GM23338 (cell line): Measurements from ENCODE around the gene ABHD5. TPM values are rescaled to one million over a fixed set of nuclear protein-coding genes. Genes with fewer than 3 reads are reported as not detected.

ENCODE experiments used
- ATAC-seq: fragments of 200-7000 bp; cut with Tn5 transposase; 3 replicates; pipeline ENCODE4 v1.9.1; 2020
- DNase-seq: peaks from one replicate; pipeline ENCODE4 v3.0.0-alpha.2; 2015; ENCODE audit warnings: low spot score
- H2AFZ ChIP-seq: fragments of 200-600 bp; sonication (generic); 2 replicates; pipeline ENCODE4 v1.8.0; 2016; ENCODE audit warnings: antibody characterized with exemption, mild to moderate bottlenecking, moderate library complexity
- H3F3A ChIP-seq: fragments of 200-600 bp; sonication (generic); replicated peaks from 2 replicates; pipeline ENCODE4 v1.8.0; 2017; ENCODE audit warnings: antibody characterized with exemption, mixed run types, low read depth
- H3K27ac ChIP-seq: fragments of 200-600 bp; sonication (generic); 2 replicates; pipeline ENCODE4 v1.6.1; 2016; ENCODE audit warnings: low read depth
- H3K27me3 ChIP-seq: fragments of 200-600 bp; sonication (generic); 2 replicates; pipeline ENCODE4 v1.8.0; 2016; ENCODE audit warnings: mild to moderate bottlenecking, mixed run types, moderate library complexity; ENCODE audit not compliant: insufficient read depth
- H3K36me3 ChIP-seq: fragments of 200-600 bp; sonication (generic); 2 replicates; pipeline ENCODE4 v1.8.0; 2016; ENCODE audit warnings: mild to moderate bottlenecking; ENCODE audit not compliant: insufficient read depth
- H3K4me1 ChIP-seq: fragments of 200-600 bp; sonication (generic); 2 replicates; pipeline ENCODE4 v1.8.0; 2016; ENCODE audit warnings: mild to moderate bottlenecking, moderate library complexity; ENCODE audit not compliant: insufficient read depth
- H3K4me2 ChIP-seq: fragments of 200-600 bp; sonication (generic); 2 replicates; pipeline ENCODE4 v1.7.1; 2017; ENCODE audit warnings: mixed run types
- H3K4me3 ChIP-seq: fragments of 200-600 bp; sonication (generic); 2 replicates; pipeline ENCODE4 v1.6.1; 2016; ENCODE audit warnings: mixed run types
- H3K79me2 ChIP-seq: fragments of 200-600 bp; sonication (generic); replicated peaks from 2 replicates; pipeline ENCODE4 v1.8.0; 2017; ENCODE audit warnings: mild to moderate bottlenecking; ENCODE audit not compliant: insufficient read depth
- H3K9me2 ChIP-seq: fragments of 200-600 bp; sonication (generic); 2 replicates; pipeline ENCODE4 v1.8.0; 2017; ENCODE audit not compliant: insufficient read depth
- H4K20me1 ChIP-seq: fragments of 200-600 bp; sonication (generic); replicated peaks from 2 replicates; pipeline ENCODE4 v1.8.0; 2017; ENCODE audit warnings: mild to moderate bottlenecking; ENCODE audit not compliant: insufficient read depth
- H3K27ac Mint-ChIP-seq: 2 replicates; pipeline ENCODE4 v1.8.0; 2020; ENCODE audit warnings: inconsistent platforms, mild to moderate bottlenecking, moderate library complexity, mixed read lengths
- H3K27me3 Mint-ChIP-seq: 3 replicates; pipeline ENCODE4 v1.8.0; 2022; ENCODE audit warnings: low read depth, mild to moderate bottlenecking, moderate library complexity, mixed read lengths, inconsistent platforms; ENCODE audit not compliant: insufficient read depth, poor library complexity
- H3K36me3 Mint-ChIP-seq: 3 replicates; pipeline ENCODE4 v1.8.0; 2021; ENCODE audit warnings: low read depth, mild to moderate bottlenecking, inconsistent platforms, moderate library complexity, mixed read lengths
- H3K4me1 Mint-ChIP-seq: 3 replicates; pipeline ENCODE4 v1.8.0; 2020; ENCODE audit warnings: mild to moderate bottlenecking, inconsistent platforms, mixed read lengths
- H3K4me3 Mint-ChIP-seq: 3 replicates; pipeline ENCODE4 v1.8.0; 2021; ENCODE audit warnings: moderate library complexity, mild to moderate bottlenecking, inconsistent platforms, mixed read lengths
- H3K9me3 Mint-ChIP-seq: 3 replicates; pipeline ENCODE4 v1.8.0; 2020; ENCODE audit warnings: moderate library complexity, mild to moderate bottlenecking, inconsistent platforms, mixed read lengths
- EZH2phosphoT487 ChIP-seq: fragments of 200-600 bp; sonication (generic); IDR thresholded peaks from one replicate; pipeline ENCODE4 v1.8.1; 2018; ENCODE audit warnings: antibody characterized with exemption; ENCODE audit not compliant: unreplicated experiment
- STAT1 ChIP-seq: IDR thresholded peaks from one replicate; pipeline ENCODE4 v1.6.1; 2016; ENCODE audit warnings: antibody characterized with exemption; ENCODE audit not compliant: unreplicated experiment
- ZNF114 ChIP-seq: fragments of 250-450 bp; sonication (Bioruptor Pico); IDR thresholded peaks from 2 replicates; pipeline ENCODE4 v1.5.0; 2020; ENCODE audit warnings: mild to moderate bottlenecking, moderate library complexity
- ZNF331 ChIP-seq: fragments of 250-450 bp; sonication (Bioruptor Pico); IDR thresholded peaks from 2 replicates; pipeline ENCODE4 v1.5.0; 2020; ENCODE audit warnings: low read depth, mild to moderate bottlenecking, moderate library complexity
- polyA plus RNA-seq: library from polyadenylated mRNA; unstranded; fragments of >200 nt; fragmentation: Nextera tagmentation; extraction: Ambion mirVana; gene quantifications from 2 replicates; pipeline ENCODE4 v1.2.1, GENCODE V29; 2016
- total RNA-seq: library from RNA; depleted of rRNA; stranded (reverse); fragments of >200 nt; shearing (Covaris generic); gene quantifications from 2 replicates; pipeline ENCODE4 v1.2.3, GENCODE V29; 2014
- TF ChIP-seq, protein P1 (sequence below): fragments of 250-450 bp; sonication (Bioruptor Pico); IDR thresholded peaks from 2 replicates; pipeline ENCODE4 v1.5.0; 2020; ENCODE audit warnings: mild to moderate bottlenecking, moderate library complexity
- TF ChIP-seq, protein P2 (sequence below): IDR thresholded peaks from one replicate; pipeline ENCODE4 v1.6.1; 2018; ENCODE audit warnings: antibody characterized with exemption; ENCODE audit not compliant: unreplicated experiment

The ABHD5 gene
- total and polyA plus RNA-seq, 2 experiments from 2014 or later = 12.1 to 12.3 TPM

DNA sequence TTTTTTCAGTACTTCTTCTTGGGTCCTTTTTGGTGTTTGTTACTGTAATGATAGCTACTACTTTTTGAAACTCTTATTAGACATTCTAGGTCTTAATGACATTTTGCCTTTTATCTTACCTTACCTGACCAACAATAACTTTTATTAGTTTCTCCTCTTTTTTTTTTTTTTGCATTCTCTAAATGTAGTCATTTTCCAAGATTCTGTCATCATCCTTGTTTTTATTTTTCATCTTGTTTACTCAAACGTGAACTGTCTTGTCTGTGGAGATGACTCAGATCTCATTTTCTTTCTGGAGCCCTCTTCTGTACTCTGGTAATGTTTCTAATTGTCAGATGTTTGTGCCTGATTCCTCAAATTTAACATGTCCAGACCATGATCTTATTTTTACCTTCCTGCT, 2.9 kb downstream of the ABHD5 start:
- H3K27me3 ChIP-seq = no peaks in the 10 kb centered on the region
- Mint-ChIP-seq H3K4me1 (peaks cover 54% of the 10 kb centered on the region), H3K4me3 (peak overlapping the region; percentile 36), H3K27ac (peak overlapping the region; percentile 63), H3K9me3 (no peaks in the 10 kb centered on the region), H3K36me3 (peaks cover 3% of the 10 kb centered on the region; the same call in 1 of the 3 replicates), H3K27me3 (peaks cover 5% of the 10 kb centered on the region)
- H2AFZ ChIP-seq = no peak overlapping the region
- no peak for DNase-seq
- no peaks in the 10 kb centered on the region for H4K20me1 ChIP-seq
- no peaks in the 10 kb centered on the region for H3K9me2 ChIP-seq
- peak overlapping the region; percentile 21; the same call in 1 of the 2 replicates for H3K4me3 ChIP-seq
- 0 out of 2 replicates have a peak, but pooled peaks cover 9% of the 10 kb centered on the region for H3F3A ChIP-seq
- 0 out of 2 replicates have a peak overlapping the region, but pooled peaks have one; percentile 14 for H3K27ac ChIP-seq
- H3K4me2 ChIP-seq = peak overlapping the region; percentile 86
- TF ChIP-seq, protein P1, sequence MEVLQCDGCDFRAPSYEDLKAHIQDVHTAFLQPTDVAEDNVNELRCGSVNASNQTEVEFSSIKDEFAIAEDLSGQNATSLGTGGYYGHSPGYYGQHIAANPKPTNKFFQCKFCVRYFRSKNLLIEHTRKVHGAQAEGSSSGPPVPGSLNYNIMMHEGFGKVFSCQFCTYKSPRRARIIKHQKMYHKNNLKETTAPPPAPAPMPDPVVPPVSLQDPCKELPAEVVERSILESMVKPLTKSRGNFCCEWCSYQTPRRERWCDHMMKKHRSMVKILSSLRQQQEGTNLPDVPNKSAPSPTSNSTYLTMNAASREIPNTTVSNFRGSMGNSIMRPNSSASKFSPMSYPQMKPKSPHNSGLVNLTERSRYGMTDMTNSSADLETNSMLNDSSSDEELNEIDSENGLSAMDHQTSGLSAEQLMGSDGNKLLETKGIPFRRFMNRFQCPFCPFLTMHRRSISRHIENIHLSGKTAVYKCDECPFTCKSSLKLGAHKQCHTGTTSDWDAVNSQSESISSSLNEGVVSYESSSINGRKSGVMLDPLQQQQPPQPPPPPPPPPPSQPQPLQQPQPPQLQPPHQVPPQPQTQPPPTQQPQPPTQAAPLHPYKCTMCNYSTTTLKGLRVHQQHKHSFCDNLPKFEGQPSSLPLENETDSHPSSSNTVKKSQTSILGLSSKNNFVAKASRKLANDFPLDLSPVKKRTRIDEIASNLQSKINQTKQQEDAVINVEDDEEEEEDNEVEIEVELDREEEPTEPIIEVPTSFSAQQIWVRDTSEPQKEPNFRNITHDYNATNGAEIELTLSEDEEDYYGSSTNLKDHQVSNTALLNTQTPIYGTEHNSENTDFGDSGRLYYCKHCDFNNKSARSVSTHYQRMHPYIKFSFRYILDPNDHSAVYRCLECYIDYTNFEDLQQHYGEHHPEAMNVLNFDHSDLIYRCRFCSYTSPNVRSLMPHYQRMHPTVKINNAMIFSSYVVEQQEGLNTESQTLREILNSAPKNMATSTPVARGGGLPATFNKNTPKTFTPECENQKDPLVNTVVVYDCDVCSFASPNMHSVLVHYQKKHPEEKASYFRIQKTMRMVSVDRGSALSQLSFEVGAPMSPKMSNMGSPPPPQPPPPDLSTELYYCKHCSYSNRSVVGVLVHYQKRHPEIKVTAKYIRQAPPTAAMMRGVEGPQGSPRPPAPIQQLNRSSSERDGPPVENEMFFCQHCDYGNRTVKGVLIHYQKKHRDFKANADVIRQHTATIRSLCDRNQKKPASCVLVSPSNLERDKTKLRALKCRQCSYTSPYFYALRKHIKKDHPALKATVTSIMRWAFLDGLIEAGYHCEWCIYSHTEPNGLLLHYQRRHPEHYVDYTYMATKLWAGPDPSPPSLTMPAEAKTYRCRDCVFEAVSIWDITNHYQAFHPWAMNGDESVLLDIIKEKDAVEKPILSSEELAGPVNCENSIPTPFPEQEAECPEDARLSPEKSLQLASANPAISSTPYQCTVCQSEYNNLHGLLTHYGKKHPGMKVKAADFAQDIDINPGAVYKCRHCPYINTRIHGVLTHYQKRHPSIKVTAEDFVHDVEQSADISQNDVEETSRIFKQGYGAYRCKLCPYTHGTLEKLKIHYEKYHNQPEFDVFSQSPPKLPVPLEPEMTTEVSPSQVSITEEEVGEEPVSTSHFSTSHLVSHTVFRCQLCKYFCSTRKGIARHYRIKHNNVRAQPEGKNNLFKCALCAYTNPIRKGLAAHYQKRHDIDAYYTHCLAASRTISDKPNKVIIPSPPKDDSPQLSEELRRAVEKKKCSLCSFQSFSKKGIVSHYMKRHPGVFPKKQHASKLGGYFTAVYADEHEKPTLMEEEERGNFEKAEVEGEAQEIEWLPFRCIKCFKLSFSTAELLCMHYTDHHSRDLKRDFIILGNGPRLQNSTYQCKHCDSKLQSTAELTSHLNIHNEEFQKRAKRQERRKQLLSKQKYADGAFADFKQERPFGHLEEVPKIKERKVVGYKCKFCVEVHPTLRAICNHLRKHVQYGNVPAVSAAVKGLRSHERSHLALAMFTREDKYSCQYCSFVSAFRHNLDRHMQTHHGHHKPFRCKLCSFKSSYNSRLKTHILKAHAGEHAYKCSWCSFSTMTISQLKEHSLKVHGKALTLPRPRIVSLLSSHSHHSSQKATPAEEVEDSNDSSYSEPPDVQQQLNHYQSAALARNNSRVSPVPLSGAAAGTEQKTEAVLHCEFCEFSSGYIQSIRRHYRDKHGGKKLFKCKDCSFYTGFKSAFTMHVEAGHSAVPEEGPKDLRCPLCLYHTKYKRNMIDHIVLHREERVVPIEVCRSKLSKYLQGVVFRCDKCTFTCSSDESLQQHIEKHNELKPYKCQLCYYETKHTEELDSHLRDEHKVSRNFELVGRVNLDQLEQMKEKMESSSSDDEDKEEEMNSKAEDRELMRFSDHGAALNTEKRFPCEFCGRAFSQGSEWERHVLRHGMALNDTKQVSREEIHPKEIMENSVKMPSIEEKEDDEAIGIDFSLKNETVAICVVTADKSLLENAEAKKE (CRISPR knock-in tag) = no peak
- TF ChIP-seq ZNF331 (CRISPR knock-in tag) (no peak), EZH2phosphoT487 (no peak), ZNF114 (CRISPR knock-in tag) (no peak), STAT1 (no peak)
- TF ChIP-seq, protein P2, sequence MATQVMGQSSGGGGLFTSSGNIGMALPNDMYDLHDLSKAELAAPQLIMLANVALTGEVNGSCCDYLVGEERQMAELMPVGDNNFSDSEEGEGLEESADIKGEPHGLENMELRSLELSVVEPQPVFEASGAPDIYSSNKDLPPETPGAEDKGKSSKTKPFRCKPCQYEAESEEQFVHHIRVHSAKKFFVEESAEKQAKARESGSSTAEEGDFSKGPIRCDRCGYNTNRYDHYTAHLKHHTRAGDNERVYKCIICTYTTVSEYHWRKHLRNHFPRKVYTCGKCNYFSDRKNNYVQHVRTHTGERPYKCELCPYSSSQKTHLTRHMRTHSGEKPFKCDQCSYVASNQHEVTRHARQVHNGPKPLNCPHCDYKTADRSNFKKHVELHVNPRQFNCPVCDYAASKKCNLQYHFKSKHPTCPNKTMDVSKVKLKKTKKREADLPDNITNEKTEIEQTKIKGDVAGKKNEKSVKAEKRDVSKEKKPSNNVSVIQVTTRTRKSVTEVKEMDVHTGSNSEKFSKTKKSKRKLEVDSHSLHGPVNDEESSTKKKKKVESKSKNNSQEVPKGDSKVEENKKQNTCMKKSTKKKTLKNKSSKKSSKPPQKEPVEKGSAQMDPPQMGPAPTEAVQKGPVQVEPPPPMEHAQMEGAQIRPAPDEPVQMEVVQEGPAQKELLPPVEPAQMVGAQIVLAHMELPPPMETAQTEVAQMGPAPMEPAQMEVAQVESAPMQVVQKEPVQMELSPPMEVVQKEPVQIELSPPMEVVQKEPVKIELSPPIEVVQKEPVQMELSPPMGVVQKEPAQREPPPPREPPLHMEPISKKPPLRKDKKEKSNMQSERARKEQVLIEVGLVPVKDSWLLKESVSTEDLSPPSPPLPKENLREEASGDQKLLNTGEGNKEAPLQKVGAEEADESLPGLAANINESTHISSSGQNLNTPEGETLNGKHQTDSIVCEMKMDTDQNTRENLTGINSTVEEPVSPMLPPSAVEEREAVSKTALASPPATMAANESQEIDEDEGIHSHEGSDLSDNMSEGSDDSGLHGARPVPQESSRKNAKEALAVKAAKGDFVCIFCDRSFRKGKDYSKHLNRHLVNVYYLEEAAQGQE = no peak
- peaks cover 50% of the 10 kb centered on the region for H3K4me1 ChIP-seq
- no peaks in the 10 kb centered on the region for H3K36me3 ChIP-seq
- ATAC-seq = no peak
- H3K79me2 ChIP-seq = peaks cover 66% of the 10 kb centered on the region
